ENCODE data around the gene SGPP1. TPM values are rescaled to one million over a fixed set of nuclear protein-coding genes. Genes with fewer than 3 reads are reported as not detected.

The SGPP1 gene
- total and polyA plus RNA-seq, 4 donors = 6.1 to 17.5 (median 12.4) TPM

DNA sequence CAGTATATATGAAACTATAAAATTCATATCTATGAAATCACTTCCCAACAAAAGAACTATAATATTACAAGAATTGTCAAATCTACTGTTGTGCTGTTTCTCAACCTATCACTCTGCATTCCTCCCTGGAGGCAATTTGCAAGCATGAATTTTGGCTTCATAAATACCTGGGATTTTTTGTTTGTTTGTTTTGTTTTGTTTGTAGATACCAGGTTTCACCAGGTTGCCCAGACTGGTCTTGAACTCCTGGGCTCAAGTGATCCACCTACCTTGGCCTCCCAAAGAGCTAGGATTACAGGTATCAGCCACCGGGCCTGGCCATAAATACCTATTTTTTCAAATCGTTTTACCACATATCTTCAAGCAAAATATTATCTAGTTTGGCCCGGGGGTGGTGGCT is 38.7 kb downstream of the SGPP1 start:
- 90 to 92% methylated on average over 3 of the region's 3 CpGs for WGBS, 2 donors
- no peaks in the 10 kb centered on the region for H3K9me3 ChIP-seq (ENCODE audit: control insufficient read depth, low read length)
- no peaks in the 10 kb centered on the region for H3K27me3 ChIP-seq (ENCODE audit: control insufficient read depth in 1 of 2, insufficient read depth in 2 of 2, low read length in 1 of 2)
- ATAC-seq (ENCODE audit: low FRiP score) (no peak), DNase-seq (no peak)
- H3K27ac ChIP-seq (ENCODE audit: low read depth in 1 of 2, low read length in 2 of 2) = no peak overlapping the region
- H3K4me1 ChIP-seq (ENCODE audit: control insufficient read depth in 1 of 2, insufficient read depth in 2 of 2, low read length in 2 of 2) = no peaks in the 10 kb centered on the region
- peaks cover 0 to 5% of the 10 kb centered on the region in 2 donors for H3K36me3 ChIP-seq (ENCODE audit: control insufficient read depth in 1 of 2, insufficient read depth in 2 of 2, low read length in 1 of 2)
- intact Hi-C loops (cut with DNase I) = no loop called here
- H3K4me3 ChIP-seq (ENCODE audit: low read length in 2 of 2) = no peak overlapping the region

DNA sequence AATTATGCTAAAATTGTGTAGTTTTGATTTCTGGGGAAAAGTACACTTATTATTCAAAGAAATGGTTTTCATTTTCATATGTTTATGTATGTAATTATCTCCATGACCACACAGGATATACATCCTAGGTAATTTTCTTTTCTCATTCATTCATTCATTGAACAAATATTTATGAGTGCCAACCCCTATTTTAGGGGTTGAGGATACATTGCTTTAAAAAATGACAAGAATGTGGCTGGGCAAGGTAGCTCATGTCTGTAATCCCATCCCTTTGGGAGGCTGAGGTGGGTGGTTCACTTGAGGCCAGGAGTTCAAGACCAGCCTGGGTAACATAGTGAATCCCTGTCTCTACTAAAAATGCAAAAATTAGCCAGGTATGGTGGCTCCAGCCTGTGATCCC is 40.9 kb downstream of the SGPP1 start:
- DNase-seq (no peak), ATAC-seq (ENCODE audit: low FRiP score) (no peak)
- H3K9me3 ChIP-seq (ENCODE audit: control insufficient read depth, low read length) = no peaks in the 10 kb centered on the region
- no peaks in the 10 kb centered on the region for H3K4me1 ChIP-seq (ENCODE audit: control insufficient read depth in 1 of 2, insufficient read depth in 2 of 2, low read length in 2 of 2)
- no peaks in the 10 kb centered on the region for H3K27me3 ChIP-seq (ENCODE audit: control insufficient read depth in 1 of 2, insufficient read depth in 2 of 2, low read length in 1 of 2)
- no peak overlapping the region for H3K4me3 ChIP-seq (ENCODE audit: low read length in 2 of 2)
- intact Hi-C loops (cut with DNase I) = no loop called here
- no peak overlapping the region for H3K27ac ChIP-seq (ENCODE audit: low read depth in 1 of 2, low read length in 2 of 2)
- peaks cover 0 to 5% of the 10 kb centered on the region in 2 donors for H3K36me3 ChIP-seq (ENCODE audit: control insufficient read depth in 1 of 2, insufficient read depth in 2 of 2, low read length in 1 of 2)

DNA sequence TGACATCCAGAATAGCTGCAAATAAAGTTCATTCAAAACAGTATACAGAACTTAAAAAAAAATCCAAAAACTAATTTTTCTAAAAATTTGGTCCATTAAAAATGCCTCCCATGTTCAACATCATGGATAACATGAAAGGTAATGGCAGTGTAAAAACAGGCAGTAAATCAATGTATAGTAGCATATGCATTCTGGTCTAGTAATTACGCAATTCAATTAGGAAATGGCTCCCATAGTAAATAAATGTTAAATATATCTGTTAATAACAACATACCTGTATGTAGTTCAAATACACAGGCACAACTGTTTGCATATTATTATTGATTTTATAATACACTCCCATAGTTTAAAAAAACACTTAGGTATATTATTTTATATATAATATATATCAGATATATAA is 42.5 kb downstream of the SGPP1 start:
- no peaks in the 10 kb centered on the region for H3K4me1 ChIP-seq (ENCODE audit: control insufficient read depth in 1 of 2, insufficient read depth in 2 of 2, low read length in 2 of 2)
- no peak overlapping the region for H3K27ac ChIP-seq (ENCODE audit: low read depth in 1 of 2, low read length in 2 of 2)
- H3K27me3 ChIP-seq (ENCODE audit: control insufficient read depth in 1 of 2, insufficient read depth in 2 of 2, low read length in 1 of 2) = no peaks in the 10 kb centered on the region
- no peak overlapping the region for H3K4me3 ChIP-seq (ENCODE audit: low read length in 2 of 2)
- intact Hi-C loops (cut with DNase I) = no loop called here
- H3K36me3 ChIP-seq (ENCODE audit: control insufficient read depth in 1 of 2, insufficient read depth in 2 of 2, low read length in 1 of 2) = peaks cover 0 to 5% of the 10 kb centered on the region in 2 donors
- H3K9me3 ChIP-seq (ENCODE audit: control insufficient read depth, low read length) = no peaks in the 10 kb centered on the region
- DNase-seq (no peak), ATAC-seq (ENCODE audit: low FRiP score) (no peak)
- WGBS, 2 donors = 98 to 100% methylated on average over 1 of the region's 1 CpG

DNA sequence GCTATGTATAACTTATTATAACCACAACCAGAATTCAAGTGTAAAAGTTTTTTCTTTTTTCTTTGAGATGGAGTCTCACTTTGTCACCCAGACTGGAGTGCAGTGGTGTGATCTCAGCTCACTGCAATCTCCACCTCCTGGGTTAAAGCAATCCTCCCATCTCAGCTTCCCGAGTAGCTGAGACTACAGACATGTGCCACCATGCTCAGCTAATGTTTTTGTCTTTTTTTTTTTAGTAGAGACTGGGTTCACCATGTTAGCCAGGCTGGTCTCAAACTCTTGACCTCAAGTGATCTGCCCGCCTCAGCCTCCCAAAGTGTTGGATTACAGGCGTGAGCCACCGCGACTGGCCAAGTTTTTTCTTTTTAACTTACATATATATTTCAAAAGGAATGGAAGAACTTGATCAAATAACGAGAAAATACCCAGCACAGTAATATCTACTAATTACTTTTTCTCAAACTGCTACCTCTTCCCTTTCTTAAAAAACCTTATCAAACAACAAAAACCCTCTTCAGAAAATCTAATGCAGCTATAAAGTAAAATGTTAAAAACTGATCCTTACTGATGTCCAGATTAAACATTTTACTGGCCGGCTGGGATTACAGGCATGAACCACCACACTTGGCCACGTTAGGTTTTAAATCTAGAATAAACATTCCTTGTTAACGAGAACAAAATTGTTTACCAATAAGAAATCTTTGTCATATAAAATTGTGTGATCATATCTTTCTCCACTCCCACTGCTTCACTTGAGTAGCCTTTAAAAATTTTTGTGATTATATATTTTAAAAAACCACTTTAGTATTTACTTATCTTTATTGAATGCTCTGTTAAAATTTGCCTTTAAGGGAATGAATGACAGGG is 44.9 kb downstream of the SGPP1 start:
- no peak overlapping the region for H3K4me3 ChIP-seq (ENCODE audit: low read length in 2 of 2)
- WGBS, 2 donors = 81 to 90% methylated on average over 9 of the region's 9 CpGs
- intact Hi-C loops (cut with DNase I) = no loop called here
- no peak overlapping the region for H3K27ac ChIP-seq (ENCODE audit: low read depth in 1 of 2, low read length in 2 of 2)
- DNase-seq (no peak), ATAC-seq (ENCODE audit: low FRiP score) (no peak)
- peaks cover 0 to 5% of the 10 kb centered on the region in 2 donors for H3K36me3 ChIP-seq (ENCODE audit: control insufficient read depth in 1 of 2, insufficient read depth in 2 of 2, low read length in 1 of 2)
- no peaks in the 10 kb centered on the region for H3K27me3 ChIP-seq (ENCODE audit: control insufficient read depth in 1 of 2, insufficient read depth in 2 of 2, low read length in 1 of 2)
- no peaks in the 10 kb centered on the region for H3K9me3 ChIP-seq (ENCODE audit: control insufficient read depth, low read length)
- no peaks in the 10 kb centered on the region for H3K4me1 ChIP-seq (ENCODE audit: control insufficient read depth in 1 of 2, insufficient read depth in 2 of 2, low read length in 2 of 2)

DNA sequence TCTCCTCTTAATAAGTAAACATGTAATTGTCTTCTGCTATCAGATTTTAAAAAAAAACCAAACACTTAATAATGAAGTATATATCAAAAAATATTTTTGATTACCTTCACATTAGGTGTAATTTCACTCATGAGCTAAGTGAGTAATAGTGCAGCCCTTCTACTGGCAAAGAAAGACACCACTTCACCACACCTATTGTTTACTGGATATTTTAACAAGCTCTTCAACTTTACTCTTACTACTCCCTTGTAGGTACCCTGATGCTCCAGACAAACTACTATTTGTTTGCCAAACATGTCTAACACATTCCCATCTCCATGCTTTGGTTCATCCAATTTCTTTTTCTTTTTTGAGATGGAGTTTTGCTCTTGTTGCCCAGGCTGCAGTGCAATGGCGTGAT is 49.3 kb downstream of the SGPP1 start:
- Histone ChIP-seq H3K27ac (ENCODE audit: low read depth in 1 of 2, low read length in 2 of 2) (no peak overlapping the region), H3K27me3 (ENCODE audit: control insufficient read depth in 1 of 2, insufficient read depth in 2 of 2, low read length in 1 of 2) (no peaks in the 10 kb centered on the region), H3K4me1 (ENCODE audit: control insufficient read depth in 1 of 2, insufficient read depth in 2 of 2, low read length in 2 of 2) (no peaks in the 10 kb centered on the region), H3K4me3 (ENCODE audit: low read length in 2 of 2) (no peak overlapping the region), H3K36me3 (ENCODE audit: control insufficient read depth in 1 of 2, insufficient read depth in 2 of 2, low read length in 1 of 2) (no peaks in the 10 kb centered on the region), H3K9me3 (ENCODE audit: control insufficient read depth, low read length) (no peaks in the 10 kb centered on the region)
- intact Hi-C loops (cut with DNase I) = no loop called here
- 99 to 100% methylated on average over 1 of the region's 1 CpG for WGBS, 2 donors
- no peak for ATAC-seq (ENCODE audit: low FRiP score)
- DNase-seq = no peak

DNA sequence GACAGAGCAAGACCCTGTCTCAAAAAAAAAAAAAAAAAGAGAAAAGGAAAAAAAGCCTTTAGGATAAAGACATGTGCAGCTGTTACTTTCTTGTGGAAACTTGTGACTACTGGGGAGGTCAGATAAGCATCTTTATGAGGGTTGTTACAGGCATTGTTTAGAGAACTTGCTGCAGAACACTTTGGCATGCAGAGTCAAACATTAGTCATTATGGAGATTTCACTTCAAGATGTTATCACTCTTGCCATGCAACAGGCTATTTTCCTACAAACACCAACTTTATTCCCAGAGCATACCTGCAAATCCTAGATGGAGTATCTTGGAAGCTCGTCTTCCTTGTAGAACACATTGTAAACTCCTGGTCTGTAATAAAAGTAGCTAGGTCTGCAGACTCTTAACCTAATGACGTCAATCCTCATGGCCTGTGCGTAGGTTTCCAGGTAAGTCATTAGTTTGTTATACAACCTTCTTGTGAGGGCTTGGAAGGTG is 49.9 kb downstream of the SGPP1 start:
- intact Hi-C loops (cut with DNase I) = no loop called here
- no peak overlapping the region for H3K27ac ChIP-seq (ENCODE audit: low read depth in 1 of 2, low read length in 2 of 2)
- H3K4me1 ChIP-seq (ENCODE audit: control insufficient read depth in 1 of 2, insufficient read depth in 2 of 2, low read length in 2 of 2) = no peaks in the 10 kb centered on the region
- ATAC-seq (ENCODE audit: low FRiP score) = no peak
- H3K9me3 ChIP-seq (ENCODE audit: control insufficient read depth, low read length) = no peaks in the 10 kb centered on the region
- no peaks in the 10 kb centered on the region for H3K27me3 ChIP-seq (ENCODE audit: control insufficient read depth in 1 of 2, insufficient read depth in 2 of 2, low read length in 1 of 2)
- no peak overlapping the region for H3K4me3 ChIP-seq (ENCODE audit: low read length in 2 of 2)
- WGBS, 2 donors = 89 to 92% methylated on average over 3 of the region's 3 CpGs
- no peak for DNase-seq
- H3K36me3 ChIP-seq (ENCODE audit: control insufficient read depth in 1 of 2, insufficient read depth in 2 of 2, low read length in 1 of 2) = no peaks in the 10 kb centered on the region

DNA sequence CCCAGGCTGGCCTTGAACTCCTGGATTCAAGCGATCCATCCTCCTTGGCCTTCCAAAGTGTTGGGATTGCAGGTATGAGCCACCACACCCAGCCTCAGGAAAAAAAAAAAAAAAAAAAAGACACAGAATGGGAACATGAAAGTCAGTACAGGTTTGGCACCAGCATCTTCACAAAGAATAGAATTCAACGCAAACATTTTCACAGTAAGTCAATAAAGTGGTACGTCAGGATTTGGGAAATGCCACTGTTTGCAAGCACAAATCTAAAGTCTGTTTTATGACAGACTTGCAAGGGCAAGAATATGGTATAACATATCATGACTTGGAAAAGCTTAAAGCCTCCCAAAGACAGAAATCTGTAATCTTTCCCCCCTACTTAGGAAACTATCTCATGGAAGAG is 51.2 kb downstream of the SGPP1 start:
- ATAC-seq (ENCODE audit: low FRiP score) = no peak
- WGBS, 2 donors = 95 to 96% methylated on average over 3 of the region's 3 CpGs
- DNase-seq = no peak
- no peaks in the 10 kb centered on the region for H3K4me1 ChIP-seq (ENCODE audit: control insufficient read depth in 1 of 2, insufficient read depth in 2 of 2, low read length in 2 of 2)
- no peak overlapping the region for H3K27ac ChIP-seq (ENCODE audit: low read depth in 1 of 2, low read length in 2 of 2)
- intact Hi-C loops (cut with DNase I) = no loop called here
- H3K36me3 ChIP-seq (ENCODE audit: control insufficient read depth in 1 of 2, insufficient read depth in 2 of 2, low read length in 1 of 2) = no peaks in the 10 kb centered on the region
- no peaks in the 10 kb centered on the region for H3K27me3 ChIP-seq (ENCODE audit: control insufficient read depth in 1 of 2, insufficient read depth in 2 of 2, low read length in 1 of 2)
- H3K9me3 ChIP-seq (ENCODE audit: control insufficient read depth, low read length) = no peaks in the 10 kb centered on the region
- H3K4me3 ChIP-seq (ENCODE audit: low read length in 2 of 2) = no peak overlapping the region

DNA sequence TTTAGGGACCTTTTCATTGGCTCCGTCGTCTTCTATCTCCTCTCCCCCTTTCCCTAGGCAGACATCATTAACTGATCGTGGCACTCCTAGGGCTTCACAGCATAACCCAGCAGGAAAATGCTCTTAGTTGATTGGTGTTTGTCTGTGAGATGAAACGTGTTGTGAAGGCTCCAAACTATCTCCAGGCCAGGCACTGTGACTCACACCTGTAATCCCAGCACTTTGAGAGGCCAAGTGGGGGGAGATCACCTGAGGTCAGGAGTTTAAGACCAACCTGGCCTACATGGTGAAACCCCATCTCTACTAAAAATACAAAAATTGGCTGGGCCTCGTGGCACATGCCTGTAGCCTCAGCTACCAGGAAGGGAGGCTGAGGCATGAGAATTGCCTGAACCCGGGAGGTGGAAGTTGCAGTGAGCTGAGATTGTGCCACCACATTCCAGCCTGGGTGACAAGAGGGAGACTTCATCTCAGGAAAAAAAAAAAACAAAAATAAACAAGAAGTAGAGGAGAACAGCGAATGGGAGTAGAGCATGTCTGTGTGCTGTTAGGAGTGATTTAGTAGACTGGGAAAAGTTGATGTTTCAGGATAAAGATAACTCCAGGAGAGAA is 53.9 kb downstream of the SGPP1 start:
- H3K36me3 ChIP-seq (ENCODE audit: control insufficient read depth in 1 of 2, insufficient read depth in 2 of 2, low read length in 1 of 2) = no peaks in the 10 kb centered on the region
- H3K4me3 ChIP-seq (ENCODE audit: low read length in 2 of 2) = no peak overlapping the region
- no peak overlapping the region for H3K27ac ChIP-seq (ENCODE audit: low read depth in 1 of 2, low read length in 2 of 2)
- 76 to 80% methylated on average over 7 of the region's 7 CpGs for WGBS, 2 donors
- H3K27me3 ChIP-seq (ENCODE audit: control insufficient read depth in 1 of 2, insufficient read depth in 2 of 2, low read length in 1 of 2) = no peaks in the 10 kb centered on the region
- intact Hi-C loops (cut with DNase I) = no loop called here
- H3K4me1 ChIP-seq (ENCODE audit: control insufficient read depth in 1 of 2, insufficient read depth in 2 of 2, low read length in 2 of 2) = no peaks in the 10 kb centered on the region
- no peaks in the 10 kb centered on the region for H3K9me3 ChIP-seq (ENCODE audit: control insufficient read depth, low read length)
- ATAC-seq (ENCODE audit: low FRiP score) = no peak
- no peak for DNase-seq

DNA sequence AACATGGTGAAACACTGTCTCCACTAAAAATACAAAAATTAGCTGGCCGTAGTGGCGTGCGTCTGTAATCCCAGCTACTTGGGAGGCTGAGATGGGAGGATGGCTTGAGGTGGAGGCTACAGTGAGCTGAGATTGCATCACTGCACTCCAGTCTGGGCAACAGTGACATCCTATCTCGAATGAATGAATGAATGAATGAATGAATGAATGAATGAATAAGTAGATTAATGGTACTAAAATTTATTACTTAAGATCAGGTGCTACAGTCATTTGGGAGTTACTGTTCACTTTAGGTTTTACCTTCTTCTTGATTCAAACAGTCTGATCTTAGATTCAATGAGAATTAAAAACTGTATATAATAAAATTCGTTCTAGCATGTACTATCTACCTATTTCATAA is 54.6 kb downstream of the SGPP1 start:
- H3K27me3 ChIP-seq (ENCODE audit: control insufficient read depth in 1 of 2, insufficient read depth in 2 of 2, low read length in 1 of 2) = no peaks in the 10 kb centered on the region
- H3K27ac ChIP-seq (ENCODE audit: low read depth in 1 of 2, low read length in 2 of 2) = no peak overlapping the region
- intact Hi-C loops (cut with DNase I) = no loop called here
- 87 to 91% methylated on average over 5 of the region's 5 CpGs for WGBS, 2 donors
- H3K4me1 ChIP-seq (ENCODE audit: control insufficient read depth in 1 of 2, insufficient read depth in 2 of 2, low read length in 2 of 2) = no peaks in the 10 kb centered on the region
- no peaks in the 10 kb centered on the region for H3K36me3 ChIP-seq (ENCODE audit: control insufficient read depth in 1 of 2, insufficient read depth in 2 of 2, low read length in 1 of 2)
- DNase-seq (no peak), ATAC-seq (ENCODE audit: low FRiP score) (no peak)
- no peaks in the 10 kb centered on the region for H3K9me3 ChIP-seq (ENCODE audit: control insufficient read depth, low read length)
- H3K4me3 ChIP-seq (ENCODE audit: low read length in 2 of 2) = no peak overlapping the region

Data from aorta (tissue), 5 donors.